H1 (cell line): ENCODE results near the gene OSBP2. TPM values are rescaled to one million over a fixed set of nuclear protein-coding genes. Genes with fewer than 3 reads are reported as not detected.

Experiments used
- CTCF ChIA-PET: fragments of 300-600 bp; sonication (Branson Sonifier 250); formaldehyde crosslinking; loops from one replicate; lab custom pipeline; 2021; ENCODE audit not compliant: partially characterized antibody; lab: Charles Lee
- POLR2A ChIA-PET: fragments of 300-600 bp; sonication (Branson Sonifier 250); formaldehyde crosslinking; loops from one replicate; lab custom pipeline; 2021; ENCODE audit warnings: inconsistent platforms; ENCODE audit not compliant: partially characterized antibody; lab: Charles Lee
- DNase-seq, 2 experiments: peaks; one replicate each; pipeline versions ENCODE4 v3.0.0 to v3.0.0-alpha.2; 2010 to 2022; ENCODE audit warnings: low spot score in 2 of 2, low read depth in 1 of 2, mixed read lengths in 1 of 2
- FAIRE-seq: peaks from 2 replicates; lab custom pipeline; 2011; peaks lifted over from hg19 to GRCh38; lab: Jason Lieb, UNC
- H2AFZ ChIP-seq: 2 replicates; pipeline ENCODE4 v1.8.1; 2012; ENCODE audit warnings: low read length, inconsistent platforms
- H2AK5ac ChIP-seq: 2 replicates; pipeline ENCODE4 v1.6.1; 2013; ENCODE audit warnings: low read depth, low read length
- H2BK120ac ChIP-seq: replicated peaks from 2 replicates; pipeline ENCODE3; 2013; ENCODE audit warnings: low read depth, low read length, inconsistent platforms
- H2BK12ac ChIP-seq: 2 replicates; pipeline ENCODE4 v1.6.1; 2013; ENCODE audit warnings: low read depth, low read length
- H2BK15ac ChIP-seq: 2 replicates; pipeline ENCODE4 v1.6.1; 2013; ENCODE audit warnings: low read length
- H2BK20ac ChIP-seq: 2 replicates; pipeline ENCODE4 v1.6.1; 2013; ENCODE audit warnings: low read length
- H2BK5ac ChIP-seq: 2 replicates; pipeline ENCODE4 v1.6.1; 2013; ENCODE audit warnings: low read depth, low read length
- H3K14ac ChIP-seq: 2 replicates; pipeline ENCODE4 v1.6.1; 2013; ENCODE audit warnings: inconsistent platforms; ENCODE audit not compliant: insufficient read length
- H3K18ac ChIP-seq: 2 replicates; pipeline ENCODE4 v1.6.1; 2013; ENCODE audit warnings: low read length; ENCODE audit errors: extremely low read depth
- H3K23ac ChIP-seq: 2 replicates; pipeline ENCODE4 v1.6.1; 2013; ENCODE audit warnings: inconsistent platforms; ENCODE audit not compliant: insufficient read length
- H3K23me2 ChIP-seq: 2 replicates; pipeline ENCODE4 v1.6.1; 2013; ENCODE audit warnings: low read depth, low read length
- H3K27ac ChIP-seq: 2 replicates; pipeline ENCODE4 v1.6.1; 2011; ENCODE audit warnings: low read depth, low read length, inconsistent platforms
- H3K27me3 ChIP-seq, 4 experiments: replicated peaks in 1 of 4; 1 replicate in 1 of 4; 2 replicates in 3 of 4; pipeline versions ENCODE4 v1.6.1 to v1.8.1; 2011 to 2013; ENCODE audit warnings: low read length in 3 of 4, mild to moderate bottlenecking in 3 of 4, inconsistent platforms in 2 of 4, mixed read lengths in 2 of 4, moderate library complexity in 1 of 4; ENCODE audit not compliant: control insufficient read depth in 3 of 4, insufficient read depth in 3 of 4; ENCODE audit errors: extremely low read depth in 1 of 4
- H3K36me3 ChIP-seq, 4 experiments: 2 replicates each; pipeline versions ENCODE4 v1.6.1 to v1.8.1; 2011 to 2013; ENCODE audit warnings: mild to moderate bottlenecking in 4 of 4, low read length in 3 of 4, moderate library complexity in 2 of 4, control low read depth in 1 of 4, inconsistent platforms in 1 of 4; ENCODE audit not compliant: insufficient read depth in 4 of 4, control insufficient read depth in 2 of 4
- H3K4ac ChIP-seq: replicated peaks from 2 replicates; pipeline ENCODE3; 2013; ENCODE audit warnings: low read length, low read depth, mixed read lengths, inconsistent platforms; ENCODE audit not compliant: insufficient read length
- H3K4me1 ChIP-seq, 4 experiments: replicated peaks in 1 of 4; 1 replicate in 1 of 4; 2 replicates in 3 of 4; pipeline versions ENCODE4 v1.6.1 to v1.8.1; 2011 to 2013; ENCODE audit warnings: low read length in 3 of 4, inconsistent platforms in 2 of 4, mixed read lengths in 1 of 4; ENCODE audit not compliant: insufficient read depth in 4 of 4, control insufficient read depth in 3 of 4
- H3K4me2 ChIP-seq, 2 experiments: 2 replicates each; pipeline versions ENCODE4 v1.6.1 to v1.8.1; 2011 to 2013; ENCODE audit warnings: low read depth in 2 of 2, low read length in 2 of 2, control low read depth in 1 of 2, inconsistent platforms in 1 of 2, mild to moderate bottlenecking in 1 of 2; ENCODE audit not compliant: insufficient read depth in 1 of 2
- H3K4me3 ChIP-seq, 4 experiments: fragments of 200-600, 300-600 bp in 1 of 4; sonication (generic), shearing (Covaris generic), sonication (Bioruptor Twin) in 1 of 4; 2 replicates each; pipeline versions ENCODE4 v1.5.1 to v1.8.1; 2011 to 2016; ENCODE audit warnings: low read length in 4 of 4, low read depth in 3 of 4, control low read depth in 2 of 4, inconsistent platforms in 2 of 4, mild to moderate bottlenecking in 2 of 4, mixed read lengths in 1 of 4, moderate library complexity in 1 of 4; ENCODE audit not compliant: insufficient read depth in 2 of 4; ENCODE audit errors: extremely low read depth in 1 of 4
- H3K56ac ChIP-seq: replicated peaks from 2 replicates; pipeline ENCODE3; 2013; ENCODE audit warnings: low read depth, mild to moderate bottlenecking, mixed read lengths, low read length, inconsistent platforms; ENCODE audit not compliant: insufficient read length
- H3K79me1 ChIP-seq: 2 replicates; pipeline ENCODE4 v1.6.1; 2013; ENCODE audit warnings: low read depth, low read length, control low read depth
- H3K79me2 ChIP-seq, 2 experiments: 2 replicates each; pipeline versions ENCODE4 v1.6.1 to v1.8.1; 2012 to 2013; ENCODE audit warnings: low read length in 2 of 2, mild to moderate bottlenecking in 2 of 2, inconsistent platforms in 1 of 2; ENCODE audit not compliant: insufficient read depth in 2 of 2, control insufficient read depth in 1 of 2
- H3K9ac ChIP-seq, 4 experiments: replicated peaks in 1 of 4; 1 replicate in 1 of 4; 2 replicates in 3 of 4; pipeline versions ENCODE4 v1.6.1 to v1.8.1; 2011 to 2013; ENCODE audit warnings: low read depth in 3 of 4, low read length in 3 of 4, control low read depth in 2 of 4, mild to moderate bottlenecking in 2 of 4, moderate library complexity in 2 of 4, inconsistent platforms in 1 of 4; ENCODE audit errors: extremely low read depth in 1 of 4
- H3K9me3 ChIP-seq, 2 experiments: 2 replicates each; pipeline versions ENCODE4 v1.6.1 to v1.8.1; 2012 to 2013; ENCODE audit warnings: mild to moderate bottlenecking in 2 of 2, moderate library complexity in 2 of 2, control low read depth in 1 of 2, inconsistent platforms in 1 of 2, low read depth in 1 of 2, low read length in 1 of 2, mixed read lengths in 1 of 2; ENCODE audit not compliant: insufficient read depth in 2 of 2
- H4K20me1 ChIP-seq, 2 experiments: replicated peaks in 1 of 2; 2 replicates each; pipeline versions ENCODE3 to v1.8.1; 2011 to 2013; ENCODE audit warnings: inconsistent platforms in 2 of 2, low read length in 2 of 2, mild to moderate bottlenecking in 1 of 2; ENCODE audit not compliant: insufficient read depth in 2 of 2, control insufficient read depth in 1 of 2
- H4K5ac ChIP-seq: 2 replicates; pipeline ENCODE4 v1.6.1; 2013; ENCODE audit warnings: low read length, low read depth, mixed read lengths, inconsistent platforms; ENCODE audit not compliant: insufficient read length
- H4K8ac ChIP-seq: 2 replicates; pipeline ENCODE4 v1.8.0; 2013; ENCODE audit warnings: mild to moderate bottlenecking, moderate library complexity, low read length, inconsistent platforms; ENCODE audit not compliant: insufficient read depth; ENCODE audit errors: extremely low read depth
- H4K91ac ChIP-seq: replicated peaks from 2 replicates; pipeline ENCODE3; 2013; ENCODE audit warnings: low read length, mixed read lengths, inconsistent platforms; ENCODE audit not compliant: insufficient read length
- EZH2 ChIP-seq: fragments of 200-600 bp; sonication (generic); IDR thresholded peaks from 2 replicates; pipeline ENCODE4 v1.7.1; 2012; ENCODE audit warnings: low read depth, mild to moderate bottlenecking, moderate library complexity, low read length, inconsistent platforms; ENCODE audit not compliant: severe bottlenecking
- POLR2AphosphoS5 ChIP-seq: IDR thresholded peaks from 2 replicates; pipeline ENCODE4 v1.6.1; 2011; ENCODE audit warnings: low read depth, low read length
- RAD21 ChIP-seq, 2 experiments: IDR thresholded peaks in 1 of 2; conservative IDR thresholded peaks in 1 of 2; 2 replicates each; pipeline ENCODE4 v1.6.1; 2011; ENCODE audit warnings: low read depth in 2 of 2, low read length in 2 of 2, improper control_type of control experiment in 1 of 2, inconsistent platforms in 1 of 2, mild to moderate bottlenecking in 1 of 2, moderate library complexity in 1 of 2
- SIRT6 ChIP-seq: IDR thresholded peaks from one replicate; pipeline ENCODE4 v1.7.1; 2012; ENCODE audit warnings: low read length, inconsistent platforms
- SP1 ChIP-seq: IDR thresholded peaks from 2 replicates; pipeline ENCODE4 v1.6.1; 2011; ENCODE audit warnings: low read depth, low read length
- WGBS, 2 experiments: shearing (Covaris generic) in 1 of 2; methylation state at CpG; one replicate each; pipeline versions ENCODE4 v1.1.6 to v1.1.7; 2013 to 2015; ENCODE audit warnings: low lambda C conversion rate in 2 of 2, mixed read lengths in 2 of 2, inconsistent platforms in 1 of 2, low coverage in 1 of 2, missing lambda C conversion rate in 1 of 2; ENCODE audit not compliant: insufficient replicate concordance in 2 of 2, insufficient coverage in 1 of 2, insufficient read length in 1 of 2; ENCODE audit errors: extremely low coverage in 1 of 2, missing lambda C conversion rate in 1 of 2; 5-methylcytosine and 5-hydroxymethylcytosine counted together
- polyA plus RNA-seq, 7 experiments: library from polyadenylated mRNA; depleted of rRNA in 3 of 7; stranded (reverse) in 5 of 7; unstranded in 2 of 7; fragments of >200 nt in 5 of 7; fragments of 200-250 nt in 2 of 7; gene quantifications; 1 replicate in 5 of 7; 2 replicates in 1 of 7; 4 replicates in 1 of 7; pipeline versions ENCODE4 v1.2.1 to v1.2.3, GENCODE V29; 2011 to 2013; ENCODE audit warnings: missing spikeins in 2 of 7, mixed read lengths in 2 of 7
- total RNA-seq: library from RNA; stranded (reverse); fragmentation: NEBNext Ultra II Directional; extraction: Animal tissue kit (Norgen Biotek cat#: 25700); gene quantifications from 2 replicates; pipeline ENCODE4 v1.2.1, GENCODE V29; 2021
- TF ChIP-seq, protein P1 (sequence below): IDR thresholded peaks from 2 replicates; pipeline ENCODE4 v1.6.1; 2011; ENCODE audit warnings: low read depth, mild to moderate bottlenecking, low read length; ENCODE audit not compliant: insufficient read depth
- TF ChIP-seq, protein P2 (sequence below), 3 experiments: IDR thresholded peaks; 1 replicate in 2 of 3; 2 replicates in 1 of 3; pipeline versions ENCODE4 v1.5.1 to v1.6.1; 2011; ENCODE audit warnings: low read length in 3 of 3, mild to moderate bottlenecking in 3 of 3, inconsistent platforms in 2 of 3, low read depth in 1 of 3, moderate library complexity in 1 of 3; ENCODE audit not compliant: insufficient read depth in 1 of 3; ENCODE audit errors: control extremely low read depth in 1 of 3

Gene OSBP2
- total and polyA plus RNA-seq, 2 of the 8 experiments (the other 6 are each of a cell fraction or from before 2014, with no cell fraction given) = 3.4 to 3.7 TPM

DNA sequence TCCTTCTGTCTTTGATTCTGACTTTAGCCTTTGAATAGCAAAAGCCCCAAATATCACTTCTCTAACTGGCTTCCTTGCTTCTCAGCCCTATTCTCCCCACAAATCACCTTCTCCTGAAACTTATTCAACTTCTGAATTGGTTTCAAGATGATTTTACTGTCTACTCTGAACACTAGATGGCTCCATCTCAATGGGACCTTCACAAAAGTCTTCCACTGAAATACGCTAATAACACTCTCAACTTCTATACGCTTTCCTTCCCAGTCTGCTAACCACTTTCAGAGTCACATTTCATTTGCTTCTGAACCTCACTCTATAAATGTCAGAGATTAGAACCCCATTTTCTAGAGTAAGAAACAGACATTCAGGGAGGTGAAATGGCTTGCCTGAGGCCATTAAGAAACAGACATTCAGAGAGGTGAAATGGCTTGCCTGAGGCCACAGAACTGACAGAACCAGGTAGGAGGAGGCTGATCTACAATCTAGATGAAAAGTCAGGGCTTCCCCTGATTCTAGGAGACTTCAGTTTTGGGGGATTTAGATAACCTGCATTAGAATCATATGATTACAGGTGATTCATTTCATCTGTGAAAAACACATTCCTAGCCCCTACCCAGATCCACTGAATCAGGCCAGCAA lies 253.3 kb downstream of the OSBP2 start:
- no peak overlapping the region for H2BK5ac ChIP-seq
- no peak overlapping the region for H3K14ac ChIP-seq
- H3K27me3 ChIP-seq = no peaks in the 10 kb centered on the region
- H3K27ac ChIP-seq = no peak overlapping the region
- no peak overlapping the region for H4K5ac ChIP-seq
- no peak overlapping the region for H2AK5ac ChIP-seq
- no peak overlapping the region for H2BK12ac ChIP-seq
- H3K36me3 ChIP-seq = peaks cover 48 to 93% (median 87%) of the 10 kb centered on the region in 4 experiments
- H2BK20ac ChIP-seq = no peak overlapping the region
- no peaks in the 10 kb centered on the region for H3K4me1 ChIP-seq
- peaks cover 6 to 14% of the 10 kb centered on the region in 2 experiments for H4K20me1 ChIP-seq
- H3K23ac ChIP-seq = no peak overlapping the region
- H3K18ac ChIP-seq = no peak overlapping the region
- no peak overlapping the region for H4K91ac ChIP-seq
- H3K9me3 ChIP-seq = no peaks in the 10 kb centered on the region
- TF ChIP-seq, protein P1, sequence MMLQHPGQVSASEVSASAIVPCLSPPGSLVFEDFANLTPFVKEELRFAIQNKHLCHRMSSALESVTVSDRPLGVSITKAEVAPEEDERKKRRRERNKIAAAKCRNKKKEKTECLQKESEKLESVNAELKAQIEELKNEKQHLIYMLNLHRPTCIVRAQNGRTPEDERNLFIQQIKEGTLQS = no peak
- TF ChIP-seq EZH2 (no peak), SP1 (no peak), RAD21 (IDR thresholded peaks at IDR 0.05 in 1 of 2, conservative IDR thresholded peaks at IDR 0.05 in 1 of 2; ENCODE audit: low read depth in 2 of 2, low read length in 2 of 2) (peak; percentile 38 to 41; a peak in 2 of 4 replicates), SIRT6 (no peak), POLR2AphosphoS5 (no peak)
- TF ChIP-seq, protein P2, sequence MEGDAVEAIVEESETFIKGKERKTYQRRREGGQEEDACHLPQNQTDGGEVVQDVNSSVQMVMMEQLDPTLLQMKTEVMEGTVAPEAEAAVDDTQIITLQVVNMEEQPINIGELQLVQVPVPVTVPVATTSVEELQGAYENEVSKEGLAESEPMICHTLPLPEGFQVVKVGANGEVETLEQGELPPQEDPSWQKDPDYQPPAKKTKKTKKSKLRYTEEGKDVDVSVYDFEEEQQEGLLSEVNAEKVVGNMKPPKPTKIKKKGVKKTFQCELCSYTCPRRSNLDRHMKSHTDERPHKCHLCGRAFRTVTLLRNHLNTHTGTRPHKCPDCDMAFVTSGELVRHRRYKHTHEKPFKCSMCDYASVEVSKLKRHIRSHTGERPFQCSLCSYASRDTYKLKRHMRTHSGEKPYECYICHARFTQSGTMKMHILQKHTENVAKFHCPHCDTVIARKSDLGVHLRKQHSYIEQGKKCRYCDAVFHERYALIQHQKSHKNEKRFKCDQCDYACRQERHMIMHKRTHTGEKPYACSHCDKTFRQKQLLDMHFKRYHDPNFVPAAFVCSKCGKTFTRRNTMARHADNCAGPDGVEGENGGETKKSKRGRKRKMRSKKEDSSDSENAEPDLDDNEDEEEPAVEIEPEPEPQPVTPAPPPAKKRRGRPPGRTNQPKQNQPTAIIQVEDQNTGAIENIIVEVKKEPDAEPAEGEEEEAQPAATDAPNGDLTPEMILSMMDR (IDR thresholded peaks at IDR 0.05; ENCODE audit: control extremely low read depth in 1 of 3, insufficient read depth in 1 of 3, low read depth in 1 of 3, low read length in 3 of 3) = peak in 1 of 3 experiments; percentile 40; a peak in 2 of 4 replicates
- peaks cover 5% of the 10 kb centered on the region for H3K79me1 ChIP-seq
- no peak overlapping the region for H2AFZ ChIP-seq
- H2BK120ac ChIP-seq = no peak overlapping the region
- ChIA-PET POLR2A (interaction anchor here (0.9 to 3.9 kb wide), 4 partner anchors 10 to 137 kb away, joined by 3 to 18 read pairs (median 7); partner anchors contain the start of genes MORC2 and TUG1), CTCF (interaction anchor here (0.5 to 4.1 kb wide), 5 partner anchors 15 to 878 kb away, joined by 3 to 37 read pairs (median 4); no protein-coding TSS in a partner anchor)
- no peak for FAIRE-seq
- no peak overlapping the region for H2BK15ac ChIP-seq
- 84 to 100% methylated on average over 1 to 2 of the region's 2 CpGs for WGBS, 2 experiments
- no peak overlapping the region for H3K4me2 ChIP-seq
- no peak overlapping the region for H4K8ac ChIP-seq
- no peaks in the 10 kb centered on the region for H3K23me2 ChIP-seq
- no peak overlapping the region for H3K4ac ChIP-seq
- no peak overlapping the region for H3K56ac ChIP-seq
- no peaks in the 10 kb centered on the region for H3K79me2 ChIP-seq
- no peak overlapping the region for H3K9ac ChIP-seq
- H3K4me3 ChIP-seq = no peak overlapping the region
- no peak for DNase-seq
